K562 (cell line): Measurements from ENCODE around the gene KLHL33. TPM values are rescaled to one million over a fixed set of nuclear protein-coding genes. Genes with fewer than 3 reads are reported as not detected.

ENCODE experiments used
- ATAC-seq: fragments of 200-7000 bp; cut with Tn5 transposase; 3 replicates; pipeline ENCODE4 v1.9.1; 2020; ENCODE audit warnings: moderate library complexity
- BruUV-seq: library from RNA; stranded (reverse); fragments of 400-500 nt; replicated peaks from 2 replicates; lab custom pipeline; 2021; lab: Mats Ljungman, UMichigan
- CTCF ChIA-PET: fragments of 300-600 bp; formaldehyde crosslinking; extraction: SDS; loops from one replicate; lab custom pipeline; 2021; ENCODE audit warnings: low intra/inter-chr PET ratio; lab: Yijun Ruan, JAX
- POLR2A ChIA-PET: fragments of 300-600, 350-650 bp; sonication (Branson Sonifier 250); formaldehyde crosslinking; extraction: SDS; loops from one replicate; lab custom pipeline; 2021; ENCODE audit warnings: antibody characterized with exemption, inconsistent platforms; lab: Yijun Ruan, JAX
- DNase-seq, 4 experiments: peaks; one replicate each; pipeline versions ENCODE4 v3.0.0 to v3.0.0-alpha.2; 2011 to 2018; ENCODE audit warnings: low spot score in 3 of 4, mixed read lengths in 3 of 4; ENCODE audit errors: extremely low read depth in 1 of 4
- FAIRE-seq: peaks from 2 replicates; lab custom pipeline; 2011; peaks lifted over from hg19 to GRCh38; lab: Jason Lieb, UNC
- H2AFZ ChIP-seq: 2 replicates; pipeline ENCODE4 v1.6.0; 2011; ENCODE audit warnings: low read depth, low read length, control low read depth, inconsistent platforms
- H3K27ac ChIP-seq: fragments of 200-600 bp; 3 replicates; pipeline ENCODE4 v1.8.0; 2011; ENCODE audit warnings: low read depth, mild to moderate bottlenecking, control low read depth, inconsistent platforms, low read length, moderate library complexity, mixed read lengths; ENCODE audit errors: extremely low read depth
- H3K27me3 ChIP-seq, 2 experiments: fragments of 300-600 bp in 1 of 2; 2 replicates in 1 of 2; 3 replicates in 1 of 2; pipeline versions ENCODE4 v1.6.0 to v1.8.0; 2011; ENCODE audit warnings: inconsistent platforms in 2 of 2, low read length in 2 of 2, mild to moderate bottlenecking in 1 of 2, mixed read lengths in 1 of 2, moderate library complexity in 1 of 2; ENCODE audit not compliant: control insufficient read depth in 2 of 2, insufficient read depth in 2 of 2
- H3K36me3 ChIP-seq: fragments of 300-600 bp; 3 replicates; pipeline ENCODE4 v1.8.0; 2011; ENCODE audit warnings: mild to moderate bottlenecking, low read length, inconsistent platforms; ENCODE audit not compliant: control insufficient read depth, insufficient read depth
- H3K4me1 ChIP-seq, 2 experiments: fragments of 200-600 bp in 1 of 2; replicated peaks in 1 of 2; 2 replicates in 1 of 2; 3 replicates in 1 of 2; pipeline versions ENCODE4 v1.5.1 to v1.8.0; 2011; ENCODE audit warnings: inconsistent platforms in 2 of 2, low read length in 2 of 2, mild to moderate bottlenecking in 1 of 2, mixed read lengths in 1 of 2, moderate library complexity in 1 of 2; ENCODE audit not compliant: control insufficient read depth in 2 of 2, insufficient read depth in 2 of 2
- H3K4me2 ChIP-seq: 2 replicates; pipeline ENCODE4 v1.6.1; 2011; ENCODE audit warnings: low read length, control low read depth, inconsistent platforms, mixed read lengths; ENCODE audit not compliant: insufficient read depth
- H3K4me3 ChIP-seq: fragments of 200-600 bp; sonication (generic), shearing (Covaris generic); 2 replicates; pipeline ENCODE4 v1.5.1; 2016; ENCODE audit warnings: control low read depth, inconsistent platforms
- H3K79me2 ChIP-seq: fragments of 200-600 bp; 3 replicates; pipeline ENCODE4 v1.8.0; 2011; ENCODE audit warnings: low read length, inconsistent platforms; ENCODE audit not compliant: control insufficient read depth, insufficient read depth
- H3K9ac ChIP-seq, 2 experiments: 2 replicates each; pipeline versions ENCODE4 v1.6.0 to v1.6.1; 2011; ENCODE audit warnings: low read depth in 2 of 2, low read length in 2 of 2, control low read depth in 1 of 2, inconsistent platforms in 1 of 2, mild to moderate bottlenecking in 1 of 2, mixed read lengths in 1 of 2; ENCODE audit not compliant: insufficient read depth in 1 of 2
- H3K9me1 ChIP-seq: one replicate; pipeline ENCODE4 v1.6.0; 2011; ENCODE audit warnings: inconsistent platforms, mild to moderate bottlenecking, low read length, moderate library complexity; ENCODE audit not compliant: control insufficient read depth, insufficient read depth
- H3K9me3 ChIP-seq: replicated peaks from 2 replicates; pipeline ENCODE4 v1.5.1; 2011; ENCODE audit warnings: low read depth, low read length, inconsistent platforms; ENCODE audit not compliant: control insufficient read depth, insufficient read depth
- H4K20me1 ChIP-seq: replicated peaks from 2 replicates; pipeline ENCODE4 v1.6.1; 2011; ENCODE audit warnings: low read length, inconsistent platforms, mixed read lengths; ENCODE audit not compliant: control insufficient read depth, insufficient read depth
- ELK3 ChIP-seq: fragments of 450-650 bp; formaldehyde crosslinking; IDR thresholded peaks from 2 replicates; pipeline ENCODE4 v1.4.0; 2020; ENCODE audit warnings: mild to moderate bottlenecking
- GATAD2B ChIP-seq: fragments of 450-650 bp; IDR thresholded peaks from 2 replicates; pipeline ENCODE4 v1.6.1; 2017; ENCODE audit warnings: mild to moderate bottlenecking, borderline replicate concordance
- PRMT5 ChIP-seq: sonication (generic); formaldehyde crosslinking; IDR thresholded peaks from 2 replicates; pipeline ENCODE4 v1.5.0; 2020; ENCODE audit warnings: missing genetic modification reagents
- RBFOX2 ChIP-seq: fragments of 200-400 bp; formaldehyde crosslinking; IDR thresholded peaks from 2 replicates; pipeline ENCODE4 v1.6.1; 2017; ENCODE audit warnings: low read depth, mild to moderate bottlenecking, low read length, moderate library complexity
- RBM14 ChIP-seq: fragments of 200-400 bp; formaldehyde crosslinking; IDR thresholded peaks from 2 replicates; pipeline ENCODE4 v1.6.1; 2018; ENCODE audit warnings: low read depth, mild to moderate bottlenecking, low read length, moderate library complexity, borderline replicate concordance; ENCODE audit not compliant: insufficient read depth
- RBM34 ChIP-seq: fragments of 200-400 bp; formaldehyde crosslinking; IDR thresholded peaks from 2 replicates; pipeline ENCODE4 v1.6.1; 2018; ENCODE audit warnings: low read length, borderline replicate concordance; ENCODE audit not compliant: insufficient read depth
- SIX5 ChIP-seq, 2 experiments: IDR thresholded peaks; 2 replicates each; pipeline ENCODE4 v1.6.1; 2011; ENCODE audit warnings: low read length in 2 of 2, borderline replicate concordance in 1 of 2, low read depth in 1 of 2, mild to moderate bottlenecking in 1 of 2, moderate library complexity in 1 of 2; ENCODE audit not compliant: insufficient read depth in 1 of 2
- XRCC5 ChIP-seq: fragments of 200-400 bp; formaldehyde crosslinking; IDR thresholded peaks from 2 replicates; pipeline ENCODE4 v1.6.1; 2017; ENCODE audit warnings: low read depth, mild to moderate bottlenecking, low read length
- ZBTB9 ChIP-seq: fragments of 450-650 bp; formaldehyde crosslinking; IDR thresholded peaks from 2 replicates; pipeline ENCODE4 v1.4.0; 2020; ENCODE audit warnings: mild to moderate bottlenecking, moderate library complexity
- ZNF785 ChIP-seq: fragments of 250-450 bp; sonication (Bioruptor Pico); IDR thresholded peaks from 2 replicates; pipeline ENCODE4 v1.4.0; 2020; ENCODE audit warnings: mild to moderate bottlenecking
- WGBS: fragments of 100-300 bp; shearing (Covaris generic); methylation state at CpG from one replicate; pipeline ENCODE4 v1.1.6; 2016; ENCODE audit warnings: low coverage, mixed read lengths; ENCODE audit not compliant: insufficient coverage; ENCODE audit errors: missing lambda C conversion rate; 5-methylcytosine and 5-hydroxymethylcytosine counted together
- in situ Hi-C: fragments of 300-500 bp; cut with MboI; formaldehyde crosslinking; loops from 4 replicates; pipeline ENCODE4 v1.15.0; 2018; ENCODE audit warnings: inconsistent platforms, mixed read lengths
- intact Hi-C: fragments of 100-400 bp; cut with micrococcal nuclease; formaldehyde crosslinking; loops from 2 replicates; pipeline ENCODE4 v1.14.2; 2022
- polyA plus RNA-seq, 8 experiments: library from polyadenylated mRNA; depleted of rRNA in 4 of 8; stranded (reverse) in 5 of 8; unstranded in 3 of 8; fragments of >200 nt; fragmentation: Nextera tagmentation in 2 of 8; fragmentation: Illumina TruSeq in 1 of 8; extraction: Ambion mirVana in 2 of 8; extraction: Trizol in 1 of 8; gene quantifications; 2 replicates each; pipeline versions ENCODE4 v1.2.1 to v1.2.3, GENCODE V29; 2011 to 2014; ENCODE audit warnings: inconsistent platforms in 1 of 8, missing spikeins in 1 of 8
- total RNA-seq, 7 experiments: library from RNA; depleted of rRNA in 6 of 7; stranded (reverse); fragments of >200 nt in 6 of 7; fragmentation: Illumina TruSeq in 2 of 7; extraction: Trizol in 2 of 7; gene quantifications; 2 replicates each; pipeline versions ENCODE4 v1.2.1 to v1.2.3, GENCODE V29; 2011 to 2021; ENCODE audit warnings: low replicate concordance in 1 of 7

KLHL33 gene
- total and polyA plus RNA-seq, 9 of the 15 experiments (the other 6 are each of a cell fraction or from before 2014, with no cell fraction given): 0.04 to 0.27 (median 0.13) TPM; not detected in 6

- no peak for TF ChIP-seq ZBTB9 (CRISPR knock-in tag)
These were observed 51.1 kb downstream of the KLHL33 start (continued) for GRCh38 chr14:20384886-20385285.

GRCh38 chr14:20384321-20384720, 51.6 kb downstream of the KLHL33 start:
- ATAC-seq (no peak), FAIRE-seq (no peak), DNase-seq (no peak)
- Histone ChIP-seq H3K9me1 (no peaks in the 10 kb centered on the region), H3K27ac (no peak overlapping the region), H3K79me2 (no peaks in the 10 kb centered on the region), H3K9me3 (no peaks in the 10 kb centered on the region), H2AFZ (no peak overlapping the region), H4K20me1 (no peaks in the 10 kb centered on the region), H3K4me2 (no peak overlapping the region), H3K9ac (no peak overlapping the region), H3K36me3 (peaks cover 40% of the 10 kb centered on the region; the same call in 1 of the 3 replicates), H3K27me3 (no peaks in the 10 kb centered on the region), H3K4me3 (no peak overlapping the region), H3K4me1 (no peaks in the 10 kb centered on the region)
- TF ChIP-seq ELK3 (CRISPR knock-in tag): no peak
- TF ChIP-seq PRMT5: no peak
- no peak for TF ChIP-seq GATAD2B
- no peak for TF ChIP-seq RBM34
- no peak for TF ChIP-seq RBFOX2
- no peak for TF ChIP-seq SIX5 (IDR thresholded peaks at IDR 0.05; ENCODE audit: borderline replicate concordance in 1 of 2, insufficient read depth in 1 of 2, low read depth in 1 of 2, low read length in 2 of 2)
- no peak for TF ChIP-seq RBM14
- TF ChIP-seq ZNF785: no peak
- TF ChIP-seq XRCC5: no peak
- in situ Hi-C loops (no loop called here), intact Hi-C loops (no loop called here)
- 82% methylated on average over 3 of the region's 7 CpGs for WGBS
- CTCF ChIA-PET: no interaction called here
- no TSS peak for BruUV-seq
- POLR2A ChIA-PET: interaction anchor here (0.6 kb wide), 1 partner anchor 9 kb away, joined by 3 read pairs; no protein-coding TSS in a partner anchor
